Activated gamma-delta T cell treated with Interleukin-2 at 50 U/mL for 16 hours (primary cell): ENCODE measurements around the gene SAMHD1.
"Not testable (repeated sequence)": the region's sequence is repeated elsewhere in the genome, so short reads cannot be mapped to it uniquely, and the experiment has no call there.

Experiments used
- DNase-seq: peaks from one replicate; pipeline ENCODE4 v3.0.0-alpha.2; 2020

The SAMHD1 gene

GRCh38 chr20:36951979-36952738 is 651 bp upstream of the SAMHD1 start:
- no peak for DNase-seq

GRCh38 chr20:36950414-36951197 is 902 bp downstream of the SAMHD1 start:
- DNase-seq, result peak; percentile 35

GRCh38 chr20:36941401-36941835 is 10.1 kb downstream of the SAMHD1 start:
- DNase-seq, result no peak

- DNase-seq, result no peak
These were observed 14.1 kb downstream of the SAMHD1 start for GRCh38 chr20:36937402-36937770.

- DNase-seq, result not testable (repeated sequence)
These were observed 14.6 kb downstream of the SAMHD1 start for GRCh38 chr20:36936761-36937401.

- no peak for DNase-seq
These were observed 15.2 kb downstream of the SAMHD1 start for GRCh38 chr20:36936341-36936740.

GRCh38 chr20:36933571-36933970 is 17.9 kb downstream of the SAMHD1 start:
- DNase-seq, result not testable (repeated sequence)

- DNase-seq, result no peak
These were observed 18.8 kb downstream of the SAMHD1 start for GRCh38 chr20:36932476-36933426.

GRCh38 chr20:36932067-36932466 is 19.4 kb downstream of the SAMHD1 start:
- not testable (repeated sequence) for DNase-seq

GRCh38 chr20:36929691-36930090 is 21.8 kb downstream of the SAMHD1 start:
- no peak for DNase-seq

GRCh38 chr20:36929290-36929689 is 22.2 kb downstream of the SAMHD1 start:
- DNase-seq, result no peak

GRCh38 chr20:36927704-36928103 is 23.8 kb downstream of the SAMHD1 start:
- no peak for DNase-seq

GRCh38 chr20:36926653-36927200 is 24.8 kb downstream of the SAMHD1 start:
- no peak for DNase-seq

- no peak for DNase-seq
These were observed 26.3 kb downstream of the SAMHD1 start for GRCh38 chr20:36925234-36925633.

GRCh38 chr20:36924167-36925045 is 27.1 kb downstream of the SAMHD1 start:
- DNase-seq, result no peak

- DNase-seq, result no peak
These were observed 31.2 kb downstream of the SAMHD1 start for GRCh38 chr20:36920334-36920730.

GRCh38 chr20:36919715-36920333 is 31.7 kb downstream of the SAMHD1 start:
- DNase-seq, result peak; percentile 24

- no peak for DNase-seq
These were observed 33.6 kb downstream of the SAMHD1 start for GRCh38 chr20:36917943-36918342.

- DNase-seq, result no peak
These were observed 34.3 kb downstream of the SAMHD1 start for GRCh38 chr20:36917240-36917639.

GRCh38 chr20:36916199-36916598 is 35.3 kb downstream of the SAMHD1 start:
- DNase-seq, result no peak

- no peak for DNase-seq
These were observed 42.9 kb downstream of the SAMHD1 start for GRCh38 chr20:36908603-36909002.
